Neuron (in vitro differentiated cells): ENCODE results near the gene SURF1.
"Not testable (repeated sequence)": the region's sequence is repeated elsewhere in the genome, so short reads cannot be mapped to it uniquely, and the experiment has no call there.

ENCODE experiments used
- H2AFZ ChIP-seq: one replicate; pipeline ENCODE4 v1.6.1; 2013; ENCODE audit warnings: low read depth, mild to moderate bottlenecking, inconsistent platforms, low read length, moderate library complexity
- H3K27me3 ChIP-seq: one replicate; pipeline ENCODE4 v1.6.1; 2013; ENCODE audit warnings: low read length; ENCODE audit not compliant: insufficient read depth
- H3K36me3 ChIP-seq: one replicate; pipeline ENCODE4 v1.6.1; 2013; ENCODE audit warnings: low read length; ENCODE audit not compliant: insufficient read depth
- H3K4me1 ChIP-seq: one replicate; pipeline ENCODE4 v1.6.1; 2013; ENCODE audit warnings: low read length; ENCODE audit not compliant: insufficient read depth
- H3K4me3 ChIP-seq: 2 replicates; pipeline ENCODE4 v1.5.1; 2013; ENCODE audit warnings: mild to moderate bottlenecking, low read length, moderate library complexity
- H3K9me3 ChIP-seq: one replicate; pipeline ENCODE4 v1.6.1; 2013; ENCODE audit warnings: low read length

The SURF1 gene

DNA sequence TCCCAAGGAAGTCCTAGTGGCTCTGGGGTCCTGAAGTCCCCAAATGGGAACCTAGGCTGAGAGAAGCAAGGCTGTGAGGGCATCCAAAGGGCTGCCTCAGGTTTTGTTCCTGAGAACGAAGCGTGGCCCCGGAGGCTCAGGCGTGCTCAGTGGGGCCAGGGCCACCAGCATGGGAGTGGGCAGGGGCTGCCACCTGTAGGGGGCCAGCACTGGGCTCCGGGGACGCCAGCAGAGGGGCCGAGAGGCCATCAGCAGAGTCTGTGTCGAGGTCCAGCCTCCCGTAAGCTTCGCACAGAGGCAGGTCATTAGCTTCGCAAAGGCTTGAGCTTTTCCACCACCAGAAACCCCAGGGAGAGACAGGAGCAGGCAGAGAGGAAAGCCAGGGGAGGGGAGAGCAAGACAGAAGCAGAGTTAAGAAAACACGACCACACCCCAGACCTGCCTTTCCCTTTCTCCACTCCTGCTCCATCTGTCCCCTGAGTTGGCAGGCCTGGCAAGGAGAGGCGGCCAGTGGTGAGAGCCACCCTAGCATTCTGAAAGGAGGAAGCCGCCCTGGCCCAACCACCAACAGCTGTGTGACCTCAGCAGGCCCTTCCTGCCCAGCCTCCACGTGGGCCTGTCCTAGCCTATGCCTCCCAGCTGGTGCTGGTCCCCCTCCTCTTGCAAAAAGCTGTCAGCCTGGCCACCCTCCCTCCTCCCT is 14.8 kb downstream of the SURF1 start:
- Histone ChIP-seq H3K4me1 (peaks cover 6% of the 10 kb centered on the region), H3K27me3 (no peaks in the 10 kb centered on the region), H3K9me3 (no peaks in the 10 kb centered on the region), H3K36me3 (peaks cover 67% of the 10 kb centered on the region), H3K4me3 (no peak overlapping the region), H2AFZ (no peak overlapping the region)

DNA sequence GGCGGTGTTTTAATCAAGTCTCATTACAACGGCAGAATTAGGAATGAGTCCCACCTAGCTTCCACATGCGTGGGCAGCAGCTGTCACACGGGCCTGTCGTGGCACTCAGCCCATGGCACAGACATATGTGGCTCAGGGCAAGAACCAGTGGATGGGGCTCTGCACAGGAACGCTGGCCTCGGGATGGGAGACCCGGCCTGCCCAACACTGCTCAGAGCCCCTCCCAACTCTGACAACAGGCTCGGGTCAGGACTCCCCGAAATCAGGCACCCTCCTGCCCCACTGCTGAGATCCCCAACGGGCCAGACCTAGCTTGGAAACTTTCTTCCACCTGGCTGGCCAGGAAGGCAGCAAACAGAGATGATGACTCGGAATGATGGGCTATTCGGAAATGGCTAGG is 15.4 kb downstream of the SURF1 start:
- no peak overlapping the region for H2AFZ ChIP-seq
- H3K36me3 ChIP-seq, result peaks cover 66% of the 10 kb centered on the region

DNA sequence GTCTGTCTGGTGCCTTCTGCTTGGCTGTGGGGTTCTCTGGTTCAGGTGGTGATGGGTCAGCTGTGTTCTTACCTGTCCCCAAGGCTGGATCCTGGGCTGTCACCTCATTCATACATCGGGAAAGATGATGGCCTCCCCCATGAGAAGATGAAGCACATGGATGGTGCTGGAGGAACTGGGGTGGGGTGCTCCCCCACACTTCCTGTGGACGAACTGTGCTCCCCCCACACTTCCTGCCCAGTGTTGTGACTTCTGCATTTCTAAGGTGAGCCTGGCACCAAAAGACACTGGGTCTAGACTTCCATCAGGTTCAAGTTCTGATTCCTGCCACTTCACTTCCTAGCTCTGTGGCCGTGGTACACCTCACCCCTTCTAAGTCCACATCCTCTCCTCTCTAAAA is 16.0 kb downstream of the SURF1 start:
- Histone ChIP-seq H2AFZ (no peak overlapping the region), H3K27me3 (no peaks in the 10 kb centered on the region), H3K4me1 (peaks cover 7% of the 10 kb centered on the region), H3K9me3 (no peaks in the 10 kb centered on the region), H3K4me3 (no peak overlapping the region), H3K36me3 (peaks cover 59% of the 10 kb centered on the region)

More for the DNA sequence above, 15.4 kb downstream of the SURF1 start:
- H3K27me3 ChIP-seq, result no peaks in the 10 kb centered on the region
- H3K4me1 ChIP-seq, result peaks cover 4% of the 10 kb centered on the region
- no peak overlapping the region for H3K4me3 ChIP-seq
- no peaks in the 10 kb centered on the region for H3K9me3 ChIP-seq

DNA sequence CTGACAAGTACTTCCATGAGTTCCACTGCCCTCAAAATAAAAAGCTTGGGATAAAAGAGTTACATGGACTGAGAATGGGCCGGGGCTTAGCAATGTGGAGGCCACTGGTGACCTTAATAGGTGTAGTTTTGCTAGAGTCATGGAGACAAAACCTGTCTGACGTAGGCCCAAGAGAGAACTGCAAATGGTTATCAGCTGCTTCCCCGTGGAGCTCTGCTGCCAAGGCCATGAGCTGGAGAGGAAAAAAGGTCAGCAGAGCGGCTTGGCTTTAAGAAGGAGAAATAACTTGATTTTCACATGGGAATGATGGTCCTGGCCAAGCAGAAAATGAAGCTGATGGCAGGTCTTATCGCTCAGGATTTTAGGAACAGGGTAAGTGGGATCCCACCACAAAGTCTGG is 16.6 kb downstream of the SURF1 start:
- no peak overlapping the region for H2AFZ ChIP-seq

DNA sequence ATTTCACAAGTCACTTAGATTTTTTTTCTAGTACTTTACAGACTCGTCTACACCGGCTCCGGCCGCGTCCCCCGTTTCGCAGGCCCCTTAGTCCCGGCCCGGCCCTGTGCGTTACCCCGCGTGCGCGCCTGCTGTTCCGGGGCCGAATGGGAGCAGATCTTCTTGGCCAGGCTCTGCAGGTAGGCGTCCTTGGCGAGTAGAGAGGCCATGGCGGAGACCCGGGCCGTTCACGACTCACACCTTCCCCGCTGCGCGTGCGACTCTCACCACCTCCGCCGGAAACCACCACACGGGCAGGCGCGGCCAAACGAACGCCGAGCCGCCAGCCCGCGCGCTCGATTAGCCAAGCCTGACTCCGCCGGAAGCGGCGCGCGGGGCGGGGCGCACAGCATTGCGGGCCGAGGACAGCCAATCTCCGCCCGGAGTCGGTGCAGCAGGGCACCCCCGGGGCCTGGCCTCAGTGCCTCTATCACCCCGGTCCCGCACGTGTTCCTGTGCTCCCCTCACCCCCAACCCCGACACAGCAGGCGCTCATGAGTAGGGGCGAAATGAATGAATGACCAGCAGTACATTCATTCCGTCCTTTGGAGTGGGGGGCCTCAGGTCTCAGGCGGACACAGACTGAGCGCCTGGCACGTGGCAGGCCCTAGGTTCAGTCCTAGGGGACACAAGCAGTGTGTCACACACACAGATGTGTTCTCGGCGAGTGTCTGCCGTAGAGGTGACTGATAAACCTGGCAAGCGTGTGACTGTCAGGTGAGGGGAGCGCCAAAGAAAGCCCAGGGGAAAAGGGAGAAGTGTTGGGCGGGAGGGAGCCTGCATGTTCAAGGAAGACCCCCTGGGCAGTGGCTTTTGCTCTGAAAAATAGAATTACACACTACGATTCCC is 20.1 kb downstream of the SURF1 start, which contains the start of gene SURF6:
Gene SURF6 (minus strand): TSS at position 265 of the 888 bp plus-strand sequence. CDS start 56 bp downstream, at position 209.
- peaks cover 15% of the 10 kb centered on the region for H3K4me1 ChIP-seq
- H3K36me3 ChIP-seq, result peaks cover 58% of the 10 kb centered on the region
- peak within 1 kb of the TSS; percentile 68 for H2AFZ ChIP-seq
- no peaks in the 10 kb centered on the region for H3K27me3 ChIP-seq
- H3K9me3 ChIP-seq, result no peaks in the 10 kb centered on the region
- peak within 1 kb of the TSS; percentile 70 for H3K4me3 ChIP-seq

More for the DNA sequence above, 16.6 kb downstream of the SURF1 start:
- Histone ChIP-seq H3K9me3 (no peaks in the 10 kb centered on the region), H3K27me3 (no peaks in the 10 kb centered on the region), H3K36me3 (peaks cover 55% of the 10 kb centered on the region), H3K4me1 (peaks cover 13% of the 10 kb centered on the region), H3K4me3 (no peak overlapping the region)

DNA sequence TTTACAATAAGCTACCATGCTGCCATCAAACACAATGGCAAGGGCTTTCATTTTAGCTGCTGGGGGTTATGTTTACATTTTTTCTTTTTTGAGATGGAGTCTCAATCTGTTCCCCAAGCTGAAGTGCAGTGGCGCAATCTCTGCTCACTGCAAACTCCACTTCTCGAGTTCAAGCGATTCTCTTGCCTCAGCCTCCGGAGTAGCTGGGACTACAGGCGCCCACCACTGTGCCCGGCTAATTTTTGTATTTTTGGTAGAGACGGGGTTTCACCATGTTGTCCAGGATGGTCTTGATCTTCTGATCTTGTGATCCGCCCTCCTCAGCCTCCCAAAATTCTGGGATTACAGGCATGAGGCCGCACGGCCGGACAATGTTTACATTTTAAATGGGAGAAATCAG is 21.4 kb downstream of the SURF1 start:
- Histone ChIP-seq H3K4me3 (peak overlapping the region; percentile 70), H3K36me3 (peaks cover 53% of the 10 kb centered on the region), H3K4me1 (peaks cover 15% of the 10 kb centered on the region)
- H2AFZ ChIP-seq, H3K27me3 ChIP-seq, H3K9me3 ChIP-seq: not testable (repeated sequence)

DNA sequence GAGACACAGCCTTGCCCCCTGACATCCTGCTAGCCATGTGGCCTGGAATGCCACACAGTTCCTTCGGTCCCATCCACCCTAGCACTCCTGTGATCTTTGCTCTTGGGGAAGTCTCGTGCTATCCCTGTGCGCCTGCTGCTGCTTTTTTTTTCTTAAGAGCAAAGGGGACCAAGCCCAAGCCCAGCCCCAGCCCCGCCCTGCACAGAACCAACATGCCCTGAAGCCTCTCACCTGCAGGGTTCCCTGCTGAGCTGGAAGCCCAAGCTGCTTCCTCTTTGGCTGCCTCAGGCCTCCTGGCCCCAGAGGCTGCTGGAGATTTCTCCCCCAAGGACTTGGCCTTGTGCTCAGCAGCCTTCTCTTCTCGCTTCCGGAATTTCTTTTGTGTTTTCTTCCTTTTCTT is 22.1 kb downstream of the SURF1 start:
- Histone ChIP-seq H2AFZ (no peak overlapping the region), H3K4me3 (no peak overlapping the region)

DNA sequence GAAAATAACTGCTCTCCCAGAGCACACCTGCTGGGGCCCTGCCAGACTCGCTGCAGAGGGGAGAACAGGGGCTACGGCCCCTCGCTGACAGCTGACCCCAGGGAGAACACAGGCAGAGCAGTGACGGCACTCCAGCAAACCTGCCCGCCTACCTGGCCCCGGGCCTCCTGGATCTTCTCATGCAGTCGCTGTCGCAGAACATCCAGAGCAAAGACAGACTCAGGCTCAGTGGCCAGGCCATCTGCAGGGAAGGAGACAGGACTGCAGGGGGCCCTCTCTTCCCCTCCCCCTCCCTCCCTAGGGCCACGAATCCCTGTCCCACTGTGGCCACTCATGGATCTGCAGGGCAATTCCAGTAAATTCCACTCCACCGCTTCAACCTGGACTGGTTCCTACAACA is 22.7 kb downstream of the SURF1 start:
- no peaks in the 10 kb centered on the region for H3K9me3 ChIP-seq
- H3K27me3 ChIP-seq, result no peaks in the 10 kb centered on the region
- no peak overlapping the region for H2AFZ ChIP-seq
- H3K4me1 ChIP-seq, result peaks cover 15% of the 10 kb centered on the region
- H3K36me3 ChIP-seq, result peaks cover 47% of the 10 kb centered on the region
- no peak overlapping the region for H3K4me3 ChIP-seq

More for the DNA sequence above, 22.1 kb downstream of the SURF1 start:
- peaks cover 15% of the 10 kb centered on the region for H3K4me1 ChIP-seq
- H3K36me3 ChIP-seq, result peaks cover 51% of the 10 kb centered on the region
- no peaks in the 10 kb centered on the region for H3K27me3 ChIP-seq
- H3K9me3 ChIP-seq, result no peaks in the 10 kb centered on the region

DNA sequence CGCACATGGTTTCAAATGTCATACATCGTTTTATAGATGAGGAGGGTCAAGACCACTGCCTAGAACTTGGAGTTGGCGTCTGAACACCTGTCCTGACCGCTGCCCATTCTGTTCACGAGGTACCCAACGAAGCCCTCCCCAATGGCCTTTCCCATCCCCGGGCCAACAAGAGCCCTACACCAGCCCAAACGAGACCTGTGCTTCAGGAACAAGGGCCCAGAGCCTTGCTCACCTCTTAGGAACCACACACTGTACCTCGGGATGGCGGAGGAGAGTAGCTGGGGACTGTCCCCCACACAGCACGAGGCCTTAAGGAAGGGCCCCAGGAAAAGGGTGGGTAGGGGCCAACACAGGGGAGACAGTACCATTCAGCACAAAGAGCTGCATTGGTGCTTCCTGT is 23.3 kb downstream of the SURF1 start:
- Histone ChIP-seq H3K4me1 (peaks cover 15% of the 10 kb centered on the region), H3K27me3 (no peaks in the 10 kb centered on the region), H3K4me3 (no peak overlapping the region), H3K36me3 (peaks cover 47% of the 10 kb centered on the region), H3K9me3 (no peaks in the 10 kb centered on the region), H2AFZ (no peak overlapping the region)

DNA sequence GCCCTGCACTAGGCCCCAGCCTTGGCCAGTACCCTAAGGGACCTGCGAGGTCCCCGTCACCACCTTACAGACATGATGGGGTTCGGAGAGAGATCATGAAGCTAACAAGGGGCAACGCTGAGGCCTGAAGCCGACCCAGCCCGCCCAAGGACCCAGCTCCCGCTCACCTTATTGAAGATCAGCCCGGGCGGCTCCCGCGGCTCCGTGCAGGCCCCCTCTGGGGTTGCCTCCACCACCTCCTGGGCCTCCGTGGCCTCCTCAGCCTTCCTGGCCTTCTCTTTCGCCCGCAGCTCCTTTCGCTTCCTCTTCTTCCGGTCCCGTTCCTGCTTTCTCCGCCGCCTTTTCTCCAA is 23.9 kb downstream of the SURF1 start:
- Histone ChIP-seq H3K36me3 (peaks cover 47% of the 10 kb centered on the region), H2AFZ (no peak overlapping the region), H3K4me3 (no peak overlapping the region), H3K27me3 (no peaks in the 10 kb centered on the region), H3K9me3 (no peaks in the 10 kb centered on the region), H3K4me1 (peaks cover 15% of the 10 kb centered on the region)

DNA sequence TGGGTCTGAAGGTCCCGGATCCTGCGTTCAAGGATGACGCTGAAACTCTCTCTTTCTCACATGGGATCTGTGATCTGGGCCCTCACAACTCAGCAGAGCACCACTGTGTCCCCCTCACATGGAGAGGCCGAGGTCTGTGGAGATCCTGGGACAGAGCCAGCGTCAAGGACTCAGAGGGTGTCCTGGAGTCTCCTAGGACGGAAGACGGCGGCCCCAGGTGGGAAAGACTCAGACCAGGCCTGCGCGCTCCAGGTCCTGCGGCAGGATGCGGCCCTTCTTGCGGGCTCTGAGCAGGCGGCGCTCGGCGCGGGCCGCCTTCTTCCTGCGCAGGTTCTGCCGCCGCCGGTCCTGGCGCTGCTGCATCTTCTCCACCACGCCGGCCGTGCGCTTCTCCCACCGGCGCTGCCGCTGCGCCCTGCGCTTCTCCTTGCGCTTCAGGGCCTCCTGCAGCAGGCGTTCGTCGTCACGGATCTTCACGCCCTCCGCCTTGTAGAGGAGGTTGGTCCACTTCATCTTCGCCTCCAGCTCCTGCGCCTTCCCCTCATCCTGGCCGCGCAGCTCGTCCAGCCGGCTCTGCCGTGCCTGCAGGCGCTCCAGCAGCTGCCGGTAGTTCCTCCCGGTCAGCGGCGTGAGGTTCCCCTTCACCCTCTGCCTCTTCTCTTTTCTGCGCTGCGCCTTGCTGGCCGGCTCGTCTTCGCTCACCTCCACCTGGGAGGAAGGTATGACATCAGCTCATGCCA is 24.5 kb downstream of the SURF1 start:
- Histone ChIP-seq H3K9me3 (no peaks in the 10 kb centered on the region), H3K4me1 (peaks cover 15% of the 10 kb centered on the region), H3K4me3 (no peak overlapping the region), H3K36me3 (peaks cover 47% of the 10 kb centered on the region), H3K27me3 (no peaks in the 10 kb centered on the region), H2AFZ (no peak overlapping the region)

DNA sequence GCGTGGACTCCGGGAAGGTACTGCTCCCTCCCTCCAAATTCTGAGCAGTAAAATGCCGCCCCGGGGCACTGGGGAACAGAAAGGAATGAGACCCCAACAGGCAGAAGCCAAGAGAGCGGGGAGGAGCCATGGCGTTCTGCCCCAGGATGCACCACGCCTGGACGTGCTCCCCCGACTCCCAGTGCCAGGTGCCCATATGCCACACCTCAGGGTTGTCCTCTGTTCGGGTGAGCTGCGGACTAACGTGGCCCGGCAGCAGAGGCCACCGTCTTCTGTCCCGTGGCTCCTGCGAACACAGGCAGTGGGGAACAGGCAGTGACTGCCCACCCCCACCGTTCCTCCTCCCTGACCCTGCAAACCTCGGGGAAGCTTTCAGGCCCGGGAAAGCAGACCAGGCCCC is 25.1 kb downstream of the SURF1 start:
- H2AFZ ChIP-seq, result no peak overlapping the region
- H3K27me3 ChIP-seq, result no peaks in the 10 kb centered on the region
- peaks cover 47% of the 10 kb centered on the region for H3K36me3 ChIP-seq
- H3K9me3 ChIP-seq, result no peaks in the 10 kb centered on the region
- no peak overlapping the region for H3K4me3 ChIP-seq
- H3K4me1 ChIP-seq, result peaks cover 11% of the 10 kb centered on the region
